GM13976 (cell line): ENCODE results near the gene TTC4.

ENCODE experiments used
- DNase-seq: peaks from one replicate; pipeline ENCODE4 v3.0.0; 2012; ENCODE audit warnings: low spot score
- in situ Hi-C: fragments of 300-500 bp; cut with MboI; formaldehyde crosslinking; loops from one replicate; pipeline ENCODE4 v1.12.0; 2022; ENCODE audit warnings: low sequenced_read_pairs, mixed read lengths, inconsistent platforms; ENCODE audit not compliant: unreplicated experiment
- TF ChIP-seq, protein P1 (sequence below): IDR thresholded peaks from 2 replicates; pipeline ENCODE4 v1.5.1; 2012; ENCODE audit warnings: borderline replicate concordance, mild to moderate bottlenecking; ENCODE audit not compliant: insufficient read depth; ENCODE audit errors: extremely low read depth, missing control alignments, control extremely low read depth

TTC4 gene

DNA sequence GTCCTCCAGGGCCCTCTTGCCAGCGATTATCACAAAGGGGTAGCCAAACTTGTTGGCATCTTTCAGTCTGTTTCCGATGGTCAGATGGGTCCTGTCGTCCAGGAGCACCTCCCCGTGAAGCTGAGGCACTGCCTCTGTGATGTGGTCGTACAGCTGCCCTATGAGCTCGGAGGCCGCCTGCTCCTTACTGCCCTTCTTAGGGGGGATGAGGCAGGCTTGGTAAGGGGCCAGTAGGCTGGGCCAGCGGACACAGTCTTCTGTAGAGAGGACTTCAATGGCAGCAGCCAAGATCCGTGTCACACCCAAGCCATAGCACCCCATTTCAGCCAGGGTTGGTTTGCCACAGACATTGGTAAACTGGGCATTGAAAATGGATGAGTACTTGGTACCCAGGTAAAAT, 42.2 kb downstream of the TTC4 start:
- in situ Hi-C loops, result no loop called here
- TF ChIP-seq, protein P1, sequence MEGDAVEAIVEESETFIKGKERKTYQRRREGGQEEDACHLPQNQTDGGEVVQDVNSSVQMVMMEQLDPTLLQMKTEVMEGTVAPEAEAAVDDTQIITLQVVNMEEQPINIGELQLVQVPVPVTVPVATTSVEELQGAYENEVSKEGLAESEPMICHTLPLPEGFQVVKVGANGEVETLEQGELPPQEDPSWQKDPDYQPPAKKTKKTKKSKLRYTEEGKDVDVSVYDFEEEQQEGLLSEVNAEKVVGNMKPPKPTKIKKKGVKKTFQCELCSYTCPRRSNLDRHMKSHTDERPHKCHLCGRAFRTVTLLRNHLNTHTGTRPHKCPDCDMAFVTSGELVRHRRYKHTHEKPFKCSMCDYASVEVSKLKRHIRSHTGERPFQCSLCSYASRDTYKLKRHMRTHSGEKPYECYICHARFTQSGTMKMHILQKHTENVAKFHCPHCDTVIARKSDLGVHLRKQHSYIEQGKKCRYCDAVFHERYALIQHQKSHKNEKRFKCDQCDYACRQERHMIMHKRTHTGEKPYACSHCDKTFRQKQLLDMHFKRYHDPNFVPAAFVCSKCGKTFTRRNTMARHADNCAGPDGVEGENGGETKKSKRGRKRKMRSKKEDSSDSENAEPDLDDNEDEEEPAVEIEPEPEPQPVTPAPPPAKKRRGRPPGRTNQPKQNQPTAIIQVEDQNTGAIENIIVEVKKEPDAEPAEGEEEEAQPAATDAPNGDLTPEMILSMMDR, result no peak
- DNase-seq, result no peak

DNA sequence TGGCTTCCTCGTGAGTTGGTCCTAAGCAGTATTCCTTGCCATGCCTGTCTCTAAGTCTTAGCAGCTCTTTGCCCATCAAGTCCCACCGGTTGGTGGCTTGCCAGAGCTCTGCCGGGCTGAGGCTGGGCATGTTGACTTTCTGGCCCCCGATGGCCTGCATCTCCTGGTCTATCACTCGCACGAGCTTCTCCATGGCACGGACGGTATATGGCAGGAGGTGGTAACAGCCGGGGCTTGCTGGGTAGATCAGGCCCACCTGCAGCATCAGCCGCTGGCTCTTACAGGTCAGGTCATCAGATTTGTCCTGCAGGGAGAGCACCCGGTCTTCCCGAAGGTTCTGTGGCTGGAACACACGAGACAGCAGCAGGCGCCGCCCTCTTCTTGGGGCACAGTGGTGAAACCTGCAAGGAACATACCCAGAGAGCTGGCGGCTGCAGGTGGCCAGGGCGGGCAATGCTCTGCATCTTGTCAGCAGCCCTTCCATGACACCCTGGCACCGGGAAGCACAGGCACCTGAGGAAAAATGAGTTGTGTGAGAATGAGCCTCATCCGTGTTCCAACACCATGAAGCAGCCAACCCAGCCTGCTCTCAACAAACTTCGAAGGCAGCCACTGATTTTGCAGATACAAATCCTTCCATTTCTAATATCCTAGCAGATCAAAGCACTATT, 43.2 kb downstream of the TTC4 start:
- in situ Hi-C loops, result no loop called here
- TF ChIP-seq, protein P1, result no peak
- no peak for DNase-seq

DNA sequence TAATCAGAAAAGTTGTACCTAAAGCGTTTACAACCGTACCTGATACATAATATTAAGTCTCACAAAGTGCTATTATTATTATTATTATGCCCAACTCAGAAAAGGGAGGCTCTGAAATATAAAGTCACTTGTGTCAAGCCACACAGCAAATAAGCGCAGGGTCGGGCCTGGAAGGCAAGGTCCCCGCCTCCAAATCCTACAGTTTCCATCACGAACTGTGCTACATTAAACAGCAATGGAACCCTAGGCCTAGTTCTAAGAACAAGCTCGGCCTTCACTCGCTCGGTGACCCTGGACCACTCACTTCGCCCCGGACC, 48.1 kb downstream of the TTC4 start:
- in situ Hi-C loops, result no loop called here
- TF ChIP-seq, protein P1, result no peak
- no peak for DNase-seq

DNA sequence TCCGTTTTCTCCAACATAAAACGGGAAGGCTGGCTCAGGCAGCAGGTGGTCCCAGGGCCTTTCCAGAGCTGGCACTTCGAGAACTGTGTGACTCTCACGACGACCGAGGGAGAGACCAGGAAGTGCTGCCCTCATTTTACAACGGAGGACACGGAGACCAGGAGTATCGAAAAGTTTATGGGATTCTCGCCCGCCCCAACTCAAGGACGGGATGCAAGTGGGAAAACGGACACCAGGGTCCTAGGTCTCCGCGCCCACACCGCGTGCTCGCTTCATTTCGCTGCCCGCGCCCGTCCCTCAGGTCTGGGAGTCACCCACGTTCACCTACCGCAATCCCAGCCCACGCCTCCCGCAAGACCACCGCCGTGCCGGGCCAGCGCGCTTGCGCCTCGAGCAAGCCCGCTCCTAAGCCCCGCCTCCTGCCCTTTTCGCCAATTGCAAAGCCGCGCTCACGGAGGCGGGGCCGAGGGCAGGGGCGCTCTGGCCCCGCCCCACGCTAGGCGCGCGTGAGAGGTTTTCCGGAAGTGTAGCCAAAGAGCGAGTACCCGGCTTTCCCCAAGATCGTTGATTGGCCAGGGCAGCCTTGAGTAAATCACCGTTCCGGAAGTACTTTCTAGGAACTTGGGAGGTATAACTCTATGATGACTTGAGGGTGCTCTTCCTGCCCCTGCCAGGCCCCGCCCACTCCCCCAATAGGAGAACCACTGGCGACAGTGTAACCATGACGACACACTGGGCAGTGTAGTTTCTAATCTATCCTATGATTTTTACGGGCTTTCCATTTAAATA, 48.7 kb downstream of the TTC4 start, which contains the start of gene PARS2:
Gene PARS2 (minus strand): TSS at position 391 of the 789 bp plus-strand sequence. CDS start 5,362 bp downstream, outside the sequence.
- peak; percentile 98 for DNase-seq
- in situ Hi-C loops, result no loop called here
- TF ChIP-seq, protein P1, result no peak

DNA sequence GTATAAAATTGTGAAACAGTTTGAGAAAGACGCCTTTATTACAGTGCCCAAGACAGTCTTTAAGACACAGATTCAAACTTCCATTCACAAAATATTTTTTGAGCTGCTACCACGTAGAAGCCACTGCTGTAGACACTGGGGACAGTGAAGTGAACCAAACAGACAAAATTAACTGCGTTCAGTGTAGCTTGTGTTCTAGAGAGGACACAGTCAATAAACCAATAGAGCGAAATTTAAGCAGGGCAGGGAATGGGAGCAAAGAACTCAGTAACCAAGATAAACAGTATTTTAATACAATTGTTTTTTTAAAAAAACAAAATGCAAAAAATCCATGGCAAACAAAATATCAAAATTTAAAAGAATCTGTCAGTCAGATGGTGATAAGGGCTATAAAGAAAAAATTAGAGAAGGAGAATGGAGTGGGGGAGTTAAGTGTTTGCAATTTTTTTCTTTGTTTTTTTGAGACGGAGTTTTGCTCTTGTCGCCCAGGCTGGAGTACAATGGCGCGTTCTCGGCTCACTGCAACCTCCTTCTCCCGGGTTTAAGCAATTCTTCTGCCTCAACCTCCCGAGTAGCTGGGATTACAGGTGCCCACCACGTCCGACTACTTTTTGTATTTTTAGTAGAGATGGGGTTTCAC, 49.4 kb downstream of the TTC4 start:
- DNase-seq, result no peak
- TF ChIP-seq, protein P1, result no peak
- in situ Hi-C loops, result no loop called here

DNA sequence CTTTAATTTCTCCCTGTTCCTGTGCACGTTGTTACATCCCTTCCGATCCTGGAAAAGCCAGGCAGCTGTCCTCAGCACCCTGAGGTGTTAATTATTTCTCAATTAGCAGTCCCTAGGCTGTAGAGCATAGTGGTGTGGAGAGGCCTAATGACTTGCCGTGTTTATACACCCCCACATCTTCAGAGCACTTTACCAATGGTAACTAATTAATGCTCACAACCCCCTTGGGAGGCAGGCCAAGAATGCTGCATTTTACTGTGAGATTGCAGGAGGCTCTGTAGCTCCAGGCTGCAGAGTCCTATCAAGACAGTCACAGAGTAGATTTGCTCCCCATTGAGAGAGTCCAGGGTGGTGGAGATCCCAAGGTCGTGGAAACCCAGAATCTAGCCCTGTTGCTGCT, 51.1 kb downstream of the TTC4 start:
- TF ChIP-seq, protein P1, result no peak
- in situ Hi-C loops, result no loop called here
- DNase-seq, result no peak
